Amniotic stem cell (primary cell): ENCODE measurements around the gene FUT7.
"Not testable (repeated sequence)": the region's sequence is repeated elsewhere in the genome, so short reads cannot be mapped to it uniquely, and the experiment has no call there.

Experiments
- DNase-seq: peaks from one replicate; lab custom pipeline; 2025; lab: John Stamatoyannopoulos, UW

FUT7 gene

DNA sequence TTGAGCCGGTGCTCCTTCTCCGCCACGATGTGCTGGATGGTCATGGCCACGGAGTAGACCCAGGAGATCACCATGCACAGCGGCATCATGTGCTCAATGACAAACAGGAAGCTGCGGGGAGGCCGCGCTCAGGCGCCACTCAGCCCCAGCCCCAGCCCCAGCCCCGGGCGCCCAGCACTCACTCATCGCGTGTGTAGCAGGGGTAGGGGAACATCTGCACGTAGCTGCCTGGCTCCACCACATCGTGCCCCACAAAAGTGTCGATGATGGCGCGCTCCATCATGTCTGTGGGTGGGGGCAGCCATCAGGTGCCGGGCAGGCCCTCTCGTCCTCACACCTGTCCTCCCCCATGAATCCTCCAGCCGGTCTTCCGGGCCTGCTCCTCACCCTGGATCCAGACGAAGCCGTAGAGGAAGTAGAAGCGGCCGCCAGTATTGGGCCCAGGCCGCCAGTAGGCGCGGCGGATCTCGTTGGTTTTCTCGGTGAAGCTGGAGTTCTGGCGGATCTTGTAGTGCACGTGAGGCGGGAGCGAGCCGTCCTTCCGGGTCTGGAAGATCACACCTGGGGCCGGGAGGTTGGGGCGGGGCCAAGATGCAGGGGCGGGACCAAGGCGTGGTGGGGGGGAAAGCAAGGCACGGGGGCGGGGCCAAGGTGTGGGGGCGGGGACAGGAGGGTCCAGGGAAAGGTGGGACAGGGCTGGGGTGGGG is 13.9 kb downstream of the FUT7 start:
- DNase-seq = no peak

- no peak for DNase-seq
These were observed 14.8 kb downstream of the FUT7 start for GRCh38 chr9:137017071-137017470.

DNA sequence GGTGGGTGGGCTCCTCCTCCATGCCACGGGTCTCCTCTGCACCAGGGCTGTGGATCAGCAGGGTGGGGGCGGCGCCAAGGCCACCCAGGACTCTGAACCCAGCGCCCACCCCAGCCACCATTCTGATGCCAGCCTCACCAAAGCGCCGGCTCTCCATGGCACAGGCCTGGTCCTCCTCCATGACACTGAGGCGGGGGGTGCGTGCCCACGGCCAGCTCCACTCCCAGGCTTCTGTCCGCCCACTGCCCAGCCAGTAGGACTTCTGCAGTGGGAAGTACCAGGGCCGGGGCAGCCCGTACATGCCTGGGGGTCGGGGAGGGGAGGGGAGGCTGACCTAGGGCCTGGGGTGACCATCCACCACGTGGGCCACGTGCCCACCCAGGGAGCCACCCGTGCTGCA is 15.5 kb downstream of the FUT7 start:
- no peak for DNase-seq

- DNase-seq = no peak
These were observed 15.9 kb downstream of the FUT7 start for GRCh38 chr9:137015976-137016375.

GRCh38 chr9:137015540-137015930 is 16.4 kb downstream of the FUT7 start:
- DNase-seq = no peak

GRCh38 chr9:137014776-137015539 is 16.9 kb downstream of the FUT7 start:
- DNase-seq = no peak

- no peak for DNase-seq
These were observed 17.7 kb downstream of the FUT7 start for GRCh38 chr9:137014166-137014565.

GRCh38 chr9:137013571-137013940 is 18.3 kb downstream of the FUT7 start:
- DNase-seq = no peak

GRCh38 chr9:137012694-137013570 is 19.0 kb downstream of the FUT7 start:
- no peak for DNase-seq

GRCh38 chr9:137011907-137012675 is 19.8 kb downstream of the FUT7 start:
- DNase-seq = no peak

DNA sequence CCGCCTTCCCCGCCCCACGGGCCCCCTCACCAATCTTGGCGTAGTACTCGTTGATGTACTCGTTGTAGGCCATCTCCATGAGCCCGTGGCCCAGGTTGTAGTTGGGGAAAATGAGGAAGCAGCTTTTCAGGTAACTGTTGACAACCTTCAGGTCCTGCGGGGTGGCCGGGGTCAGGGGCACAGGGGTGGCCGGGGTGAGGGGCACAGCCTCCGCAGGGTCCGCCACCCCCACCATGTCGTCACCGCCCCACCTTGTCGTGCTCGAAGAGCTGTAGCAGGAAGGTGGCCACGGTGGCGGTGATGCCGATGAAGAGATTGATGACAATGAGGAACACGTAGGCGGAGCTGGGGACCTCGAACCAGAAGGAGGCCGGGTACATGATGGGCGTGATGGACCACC is 20.7 kb downstream of the FUT7 start:
- DNase-seq = no peak

DNA sequence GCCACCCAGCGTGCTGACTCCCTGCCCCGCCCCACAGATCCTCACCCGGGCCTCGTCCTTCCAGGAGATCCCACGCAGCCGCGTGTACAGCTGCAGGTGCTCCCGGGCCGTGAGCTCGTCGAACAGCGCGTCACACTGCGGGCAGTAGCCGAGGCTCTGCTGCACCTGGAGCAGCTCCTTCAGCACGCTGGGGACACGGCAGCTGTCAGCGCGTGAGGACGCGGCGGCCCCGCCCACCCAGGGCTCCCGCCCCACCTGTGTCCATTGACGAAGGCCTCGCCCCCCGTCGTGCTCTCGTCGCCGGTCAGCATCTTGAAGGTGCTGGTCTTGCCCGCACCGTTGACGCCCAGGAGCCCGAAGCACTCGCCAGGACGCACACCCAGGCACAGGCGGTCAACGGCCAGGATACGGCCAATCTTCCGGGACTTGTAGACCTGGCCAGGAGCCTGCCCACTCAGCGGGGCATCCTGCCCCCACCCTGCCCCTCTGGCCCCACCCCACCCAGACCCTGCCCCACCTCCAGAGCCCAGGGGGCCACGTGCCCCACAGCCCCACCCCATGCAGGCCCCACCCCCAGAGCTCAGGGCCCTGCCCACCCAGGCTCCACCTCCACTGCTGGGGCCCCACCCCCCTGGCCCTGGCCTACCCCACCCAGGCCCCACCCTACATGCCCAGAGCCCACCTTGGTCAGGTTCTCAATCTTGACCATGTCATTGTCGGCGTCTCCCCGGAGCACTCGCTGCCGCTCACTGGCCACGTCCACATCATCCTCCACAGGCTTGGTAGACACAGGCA is 21.8 kb downstream of the FUT7 start:
- DNase-seq = no peak

- DNase-seq = no peak
These were observed 22.7 kb downstream of the FUT7 start for GRCh38 chr9:137009217-137009616.

DNA sequence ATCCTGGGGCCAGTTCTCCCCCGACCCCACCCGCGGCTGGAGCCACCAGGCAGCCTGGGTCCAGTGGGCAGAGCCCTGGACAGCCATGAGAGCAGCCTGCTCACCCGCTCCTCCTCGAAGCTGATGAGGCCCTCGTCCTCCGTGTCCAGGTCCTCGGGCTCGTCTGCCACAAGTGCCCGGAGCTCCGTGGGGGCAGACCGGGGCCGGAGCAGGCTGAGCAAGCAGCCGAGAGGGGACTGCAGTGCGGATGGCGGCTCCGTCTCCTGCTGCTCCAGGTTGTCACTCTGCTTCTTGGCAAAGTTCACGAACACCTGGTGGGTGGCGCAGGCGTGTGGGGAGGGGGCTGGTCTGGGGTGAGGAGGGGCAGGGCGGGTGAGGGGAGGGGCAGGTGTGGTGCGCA is 23.6 kb downstream of the FUT7 start:
- DNase-seq = no peak

- DNase-seq = no peak
These were observed 24.0 kb downstream of the FUT7 start for GRCh38 chr9:137007816-137008270.

GRCh38 chr9:137007108-137007815 is 24.6 kb downstream of the FUT7 start:
- no peak for DNase-seq

- DNase-seq = no peak
These were observed 25.5 kb downstream of the FUT7 start for GRCh38 chr9:137006116-137007003.

- not testable (repeated sequence) for DNase-seq
These were observed 27.6 kb downstream of the FUT7 start for GRCh38 chr9:137004285-137004684.

DNA sequence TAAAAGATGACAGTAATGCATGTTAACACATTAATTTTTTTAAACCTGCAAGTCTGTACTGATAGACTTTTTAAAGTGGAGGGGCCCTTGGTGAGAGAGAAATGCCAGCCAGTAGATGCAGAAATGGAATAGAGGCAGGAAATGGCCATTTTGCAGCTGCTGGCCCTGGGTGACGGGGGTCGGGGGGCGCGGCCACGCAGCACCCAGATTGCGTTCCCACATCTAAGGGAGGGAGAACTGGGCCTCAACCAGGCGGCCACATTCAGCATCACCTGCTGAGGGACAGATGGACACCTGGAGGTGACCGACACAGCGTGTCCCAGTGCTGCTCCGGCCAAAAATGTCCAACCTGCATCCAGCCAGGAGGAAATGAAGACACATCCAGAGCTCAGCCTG is 29.2 kb downstream of the FUT7 start:
- DNase-seq = no peak
